MM.1S (cell line): ENCODE results near the gene BCAS3.

ENCODE experiments used
- DNase-seq: peaks from one replicate; pipeline ENCODE4 v3.0.0-alpha.2; 2015
- H2AFZ ChIP-seq: fragments of 300-600 bp; sonication (generic); 2 replicates; pipeline ENCODE4 v1.6.0; 2016; ENCODE audit warnings: antibody characterized with exemption, low read length
- H3F3A ChIP-seq: fragments of 300-600 bp; sonication (generic); 2 replicates; pipeline ENCODE4 v1.6.1; 2016; ENCODE audit warnings: mild to moderate bottlenecking, antibody characterized with exemption, low read length, moderate library complexity, mixed read lengths; ENCODE audit not compliant: insufficient read depth
- H3K27ac ChIP-seq: fragments of 300-600 bp; sonication (generic); 2 replicates; pipeline ENCODE4 v1.5.1; 2016; ENCODE audit warnings: mild to moderate bottlenecking, low read length
- H3K27me3 ChIP-seq: fragments of 300-600 bp; sonication (generic); replicated peaks from 2 replicates; pipeline ENCODE4 v1.6.0; 2016; ENCODE audit warnings: low read length; ENCODE audit not compliant: insufficient read depth
- H3K36me3 ChIP-seq: fragments of 300-600 bp; sonication (generic); replicated peaks from 2 replicates; pipeline ENCODE4 v1.6.1; 2016; ENCODE audit warnings: mild to moderate bottlenecking, low read length, mixed read lengths; ENCODE audit not compliant: insufficient read depth
- H3K4me1 ChIP-seq: fragments of 300-600 bp; sonication (generic); 2 replicates; pipeline ENCODE4 v1.6.1; 2016; ENCODE audit warnings: low read length, mixed read lengths
- H3K4me2 ChIP-seq: fragments of 300-600 bp; sonication (generic); 2 replicates; pipeline ENCODE4 v1.6.0; 2016; ENCODE audit warnings: low read depth, low read length
- H3K4me3 ChIP-seq: fragments of 300-600 bp; sonication (generic); 2 replicates; pipeline ENCODE4 v1.5.1; 2016; ENCODE audit warnings: low read length, mixed read lengths
- H3K79me2 ChIP-seq: fragments of 300-600 bp; sonication (generic); 2 replicates; pipeline ENCODE4 v1.6.1; 2016; ENCODE audit warnings: mixed run types, low read length, mixed read lengths
- H3K9ac ChIP-seq: fragments of 300-600 bp; sonication (generic); 2 replicates; pipeline ENCODE4 v1.6.1; 2016; ENCODE audit warnings: low read length, mixed read lengths
- H3K9me2 ChIP-seq: fragments of 300-600 bp; sonication (generic); replicated peaks from 2 replicates; pipeline ENCODE4 v1.6.1; 2016; ENCODE audit warnings: mild to moderate bottlenecking, low read length, mixed read lengths; ENCODE audit not compliant: insufficient read depth
- H3K9me3 ChIP-seq: fragments of 300-600 bp; sonication (generic); replicated peaks from 2 replicates; pipeline ENCODE4 v1.6.1; 2016; ENCODE audit warnings: mild to moderate bottlenecking, low read length, mixed read lengths; ENCODE audit not compliant: insufficient read depth
- H4K20me1 ChIP-seq: fragments of 300-600 bp; sonication (generic); 2 replicates; pipeline ENCODE4 v1.6.1; 2016; ENCODE audit warnings: mild to moderate bottlenecking, low read length, moderate library complexity, mixed read lengths; ENCODE audit not compliant: insufficient read depth
- CTCF ChIP-seq: fragments of 300-600 bp; sonication (generic); IDR thresholded peaks from 2 replicates; pipeline ENCODE4 v1.5.1; 2016; ENCODE audit warnings: antibody characterized with exemption, low read length, mixed read lengths
- EZH2 ChIP-seq: fragments of 300-600 bp; sonication (generic); optimal IDR thresholded peaks from 2 replicates; pipeline ENCODE3; 2017; ENCODE audit warnings: low read depth, mild to moderate bottlenecking, antibody characterized with exemption, low read length, mixed read lengths
- EZH2phosphoT487 ChIP-seq: fragments of 300-600 bp; sonication (generic); IDR thresholded peaks from 2 replicates; pipeline ENCODE4 v1.6.1; 2018; ENCODE audit warnings: antibody characterized with exemption, low read length

Gene BCAS3

DNA sequence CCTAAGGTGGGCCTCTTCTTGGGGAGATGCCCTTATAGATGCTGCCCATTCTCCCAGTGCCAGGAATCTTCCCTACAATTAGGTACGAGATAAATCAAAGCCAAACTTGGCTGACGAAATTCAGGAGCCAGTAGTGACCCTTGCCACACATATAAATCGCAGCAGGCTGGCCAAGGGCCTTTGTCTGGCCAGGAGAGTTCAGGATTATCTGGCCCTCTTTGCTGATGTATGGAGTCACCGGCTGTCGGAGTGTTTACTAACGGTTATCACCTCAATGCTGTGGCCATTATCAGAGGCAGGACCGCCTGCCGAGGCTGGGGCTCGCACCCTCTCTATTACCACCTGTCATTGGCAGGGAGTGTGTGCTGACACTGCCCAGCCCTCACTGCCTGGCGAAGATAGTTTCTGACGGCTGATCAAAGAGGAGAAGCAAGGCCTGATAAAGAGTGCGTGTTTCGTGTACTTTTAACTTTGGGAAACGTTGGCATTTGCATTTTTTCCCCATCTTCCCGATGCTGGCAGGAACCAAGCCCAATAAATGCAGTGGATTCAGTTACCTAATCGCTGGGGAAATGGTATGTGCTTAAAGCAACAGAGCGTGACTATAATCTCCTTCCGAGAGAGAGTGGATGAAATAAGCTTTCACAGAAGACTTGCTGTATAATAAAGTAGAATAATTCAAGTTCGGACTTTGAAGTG lies 689.2 kb downstream of the BCAS3 start:
- no peaks in the 10 kb centered on the region for H3K36me3 ChIP-seq
- no peaks in the 10 kb centered on the region for H3F3A ChIP-seq
- H3K9me3 ChIP-seq = no peaks in the 10 kb centered on the region
- no peaks in the 10 kb centered on the region for H3K4me1 ChIP-seq
- H3K79me2 ChIP-seq = no peaks in the 10 kb centered on the region
- no peaks in the 10 kb centered on the region for H3K9me2 ChIP-seq
- TF ChIP-seq EZH2phosphoT487 (no peak), CTCF (no peak), EZH2 (no peak)
- no peaks in the 10 kb centered on the region for H4K20me1 ChIP-seq
- no peak overlapping the region for H2AFZ ChIP-seq
- H3K4me2 ChIP-seq = no peak overlapping the region
- no peak overlapping the region for H3K4me3 ChIP-seq
- H3K9ac ChIP-seq = no peak overlapping the region
- DNase-seq = no peak
- no peaks in the 10 kb centered on the region for H3K27me3 ChIP-seq
- H3K27ac ChIP-seq = no peak overlapping the region

DNA sequence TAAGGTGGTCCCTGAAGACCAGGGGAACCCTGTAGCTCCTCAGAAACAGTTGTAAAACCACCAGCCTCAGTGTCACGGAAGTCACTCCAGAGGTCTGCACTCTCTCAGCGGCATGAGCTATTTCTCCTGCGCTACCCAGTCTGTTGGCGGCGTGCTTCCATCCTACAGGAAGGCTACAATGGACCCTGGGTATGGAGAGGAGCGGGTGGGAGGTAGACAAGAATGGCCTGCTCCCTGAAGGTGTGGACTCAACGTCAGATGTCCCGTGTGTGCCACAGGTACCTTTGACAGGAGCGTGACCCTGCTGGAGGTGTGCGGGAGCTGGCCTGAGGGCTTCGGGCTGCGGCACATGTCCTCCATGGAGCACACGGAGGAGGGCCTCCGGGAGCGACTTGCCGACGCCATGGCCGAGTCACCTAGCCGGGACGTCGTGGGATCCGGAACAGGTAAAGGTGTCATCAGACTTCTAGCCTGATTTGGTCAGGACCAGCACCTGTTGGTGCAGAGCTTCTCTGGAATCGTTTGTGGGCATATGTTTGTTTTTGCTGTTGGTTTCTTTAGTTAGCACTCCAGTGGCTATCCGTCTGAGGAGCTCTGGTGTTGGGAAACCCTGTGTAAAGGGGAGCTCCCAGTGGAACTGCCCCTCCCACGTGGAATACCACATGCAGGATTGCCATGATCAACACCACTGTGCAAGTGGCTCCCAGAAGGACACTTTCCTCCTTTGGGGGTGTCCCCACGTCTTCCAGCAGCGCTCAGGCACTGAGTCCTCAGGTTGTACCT lies 690.6 kb downstream of the BCAS3 start:
- no peaks in the 10 kb centered on the region for H3K27me3 ChIP-seq
- no peaks in the 10 kb centered on the region for H3F3A ChIP-seq
- no peaks in the 10 kb centered on the region for H3K9me2 ChIP-seq
- TF ChIP-seq CTCF = no peak
- no peak for TF ChIP-seq EZH2
- no peak for TF ChIP-seq EZH2phosphoT487
- no peak overlapping the region for H3K9ac ChIP-seq
- H3K36me3 ChIP-seq = no peaks in the 10 kb centered on the region
- H3K9me3 ChIP-seq = no peaks in the 10 kb centered on the region
- H3K27ac ChIP-seq = no peak overlapping the region
- no peaks in the 10 kb centered on the region for H3K79me2 ChIP-seq
- DNase-seq = no peak
- H3K4me1 ChIP-seq = no peaks in the 10 kb centered on the region
- H3K4me3 ChIP-seq = no peak overlapping the region
- H4K20me1 ChIP-seq = no peaks in the 10 kb centered on the region
- H2AFZ ChIP-seq = no peak overlapping the region
- H3K4me2 ChIP-seq = no peak overlapping the region

DNA sequence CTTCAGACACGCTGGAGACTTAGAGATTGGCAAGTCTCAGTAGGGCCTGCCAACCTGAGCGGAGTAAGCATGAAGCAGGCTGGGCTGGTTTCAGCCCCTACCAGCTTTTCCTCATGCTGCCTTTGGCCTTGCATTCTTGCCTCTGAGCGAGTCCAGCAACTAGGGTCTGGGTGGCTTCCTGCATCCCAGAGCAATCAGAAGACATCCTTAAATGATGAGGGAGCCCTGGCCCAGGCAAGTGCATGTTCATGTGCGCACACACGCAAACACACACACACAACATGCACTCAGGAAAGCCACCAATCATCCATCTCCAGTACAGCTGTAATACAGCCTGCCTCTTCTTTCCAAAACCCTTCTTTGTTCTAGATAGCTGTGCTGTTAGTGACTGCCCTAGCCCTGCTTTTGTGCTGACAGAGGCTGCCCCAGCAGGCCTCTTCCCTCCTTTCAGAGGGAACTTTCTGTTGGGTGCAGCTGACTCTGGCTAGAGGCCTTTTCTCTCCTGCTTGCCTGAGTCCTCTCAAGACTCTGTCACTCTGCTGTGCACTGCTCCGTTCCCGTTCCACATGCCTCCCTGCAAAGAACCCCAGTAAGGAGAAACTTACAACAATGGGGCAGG lies 691.3 kb downstream of the BCAS3 start:
- no peaks in the 10 kb centered on the region for H4K20me1 ChIP-seq
- no peaks in the 10 kb centered on the region for H3F3A ChIP-seq
- no peak overlapping the region for H2AFZ ChIP-seq
- TF ChIP-seq EZH2 = no peak
- TF ChIP-seq CTCF = no peak
- TF ChIP-seq EZH2phosphoT487 = no peak
- H3K4me3 ChIP-seq = no peak overlapping the region
- H3K9me3 ChIP-seq = no peaks in the 10 kb centered on the region
- H3K27me3 ChIP-seq = no peaks in the 10 kb centered on the region
- no peaks in the 10 kb centered on the region for H3K79me2 ChIP-seq
- no peak overlapping the region for H3K4me2 ChIP-seq
- H3K9ac ChIP-seq = no peak overlapping the region
- no peaks in the 10 kb centered on the region for H3K4me1 ChIP-seq
- DNase-seq = no peak
- no peak overlapping the region for H3K27ac ChIP-seq
- no peaks in the 10 kb centered on the region for H3K9me2 ChIP-seq
- no peaks in the 10 kb centered on the region for H3K36me3 ChIP-seq
